Measurements from ENCODE around the gene APOB. TPM values are rescaled to one million over a fixed set of nuclear protein-coding genes. Genes with fewer than 3 reads are reported as not detected.

Gene APOB
- total and polyA plus RNA-seq, 2 of the 13 experiments (the other 11 are each of a cell fraction or from before 2014, with no cell fraction given): 1,569 to 2,515 TPM

DNA sequence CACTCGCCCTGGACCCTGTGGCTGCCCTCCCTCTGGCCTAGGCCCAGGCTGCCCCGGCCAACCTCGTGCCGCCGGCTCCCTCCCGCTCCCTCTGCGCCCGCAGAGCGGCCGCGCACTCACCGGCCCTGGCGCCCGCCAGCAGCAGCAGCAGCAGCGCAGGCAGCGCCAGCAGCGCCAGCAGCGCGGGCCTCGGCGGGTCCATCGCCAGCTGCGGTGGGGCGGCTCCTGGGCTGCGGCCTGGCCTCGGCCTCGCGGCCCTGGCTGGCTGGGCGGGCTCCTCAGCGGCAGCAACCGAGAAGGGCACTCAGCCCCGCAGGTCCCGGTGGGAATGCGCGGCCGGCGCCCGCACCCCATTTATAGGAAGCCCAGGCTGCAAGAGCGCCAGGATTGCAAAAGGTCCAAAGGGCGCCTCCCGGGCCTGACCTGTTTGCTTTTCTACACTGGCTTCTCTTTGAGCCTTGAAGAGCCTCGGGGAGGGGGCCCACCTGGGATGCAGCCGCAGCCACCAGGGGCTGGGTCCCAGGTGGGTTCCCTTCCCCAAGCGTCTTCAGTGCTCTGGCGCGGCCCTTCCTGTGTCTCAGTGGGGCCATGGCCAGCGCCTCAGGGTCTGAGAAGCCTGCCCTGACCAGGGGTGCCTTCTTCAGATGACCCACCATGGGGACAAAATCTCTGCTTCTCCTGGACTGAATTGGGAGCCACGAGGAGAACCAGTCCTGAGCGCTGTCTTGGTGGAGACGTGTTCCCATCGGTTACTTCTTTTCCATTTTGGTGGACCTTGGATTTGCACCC lies at the start of gene APOB (continued):
- TF ChIP-seq CREM (IDR thresholded peaks at IDR 0.05) (peak; percentile 88), CREM (CRISPR knock-in tag; IDR thresholded peaks at IDR 0.05) (no peak), PITX1 (CRISPR knock-in tag; IDR thresholded peaks at IDR 0.05) (peak; percentile 91), NFYC (CRISPR knock-in tag; IDR thresholded peaks at IDR 0.05) (peak; percentile 45), SMYD3 (CRISPR knock-in tag; IDR thresholded peaks at IDR 0.05) (no peak), ZNF124 (CRISPR knock-in tag; IDR thresholded peaks at IDR 0.05) (peak; percentile 98), KMT2A (CRISPR knock-in tag; IDR thresholded peaks at IDR 0.05) (peak; percentile 74), SMAD9 (CRISPR knock-in tag; IDR thresholded peaks at IDR 0.05) (no peak), HIVEP1 (CRISPR knock-in tag; IDR thresholded peaks at IDR 0.05) (peak; percentile 57), ZNF501 (CRISPR knock-in tag; IDR thresholded peaks at IDR 0.05) (peak; percentile 79), MXI1 (IDR thresholded peaks at IDR 0.05; ENCODE audit: borderline replicate concordance, low read depth, low read length) (peak; percentile 86; the same call in 2 of the 3 replicates), KLF11 (CRISPR knock-in tag; IDR thresholded peaks at IDR 0.05) (peak; percentile 61; the same call in 1 of the 2 replicates), ZNF557 (CRISPR knock-in tag; IDR thresholded peaks at IDR 0.05) (peak; percentile 95), ZNF205 (CRISPR knock-in tag; IDR thresholded peaks at IDR 0.05) (peak; percentile 95), GLMP (CRISPR knock-in tag; IDR thresholded peaks at IDR 0.05; ENCODE audit: borderline replicate concordance) (no peak), HDAC1 (CRISPR knock-in tag; IDR thresholded peaks at IDR 0.05) (peak; percentile 95), IKZF1 (IDR thresholded peaks at IDR 0.05) (no peak), BHLHE40 (IDR thresholded peaks at IDR 0.05; ENCODE audit: low read length) (peak; percentile 53; the same call in 1 of the 2 replicates), HNRNPLL (IDR thresholded peaks at IDR 0.05; ENCODE audit: low read depth, low read length, poor library complexity, severe bottlenecking) (peak; percentile 98), PHF5A (CRISPR knock-in tag; IDR thresholded peaks at IDR 0.05; ENCODE audit: low read depth, unreplicated experiment) (peak; percentile 93)
- TF ChIP-seq, protein P1, sequence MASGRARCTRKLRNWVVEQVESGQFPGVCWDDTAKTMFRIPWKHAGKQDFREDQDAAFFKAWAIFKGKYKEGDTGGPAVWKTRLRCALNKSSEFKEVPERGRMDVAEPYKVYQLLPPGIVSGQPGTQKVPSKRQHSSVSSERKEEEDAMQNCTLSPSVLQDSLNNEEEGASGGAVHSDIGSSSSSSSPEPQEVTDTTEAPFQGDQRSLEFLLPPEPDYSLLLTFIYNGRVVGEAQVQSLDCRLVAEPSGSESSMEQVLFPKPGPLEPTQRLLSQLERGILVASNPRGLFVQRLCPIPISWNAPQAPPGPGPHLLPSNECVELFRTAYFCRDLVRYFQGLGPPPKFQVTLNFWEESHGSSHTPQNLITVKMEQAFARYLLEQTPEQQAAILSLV (CRISPR knock-in tag; IDR thresholded peaks at IDR 0.05; ENCODE audit: borderline replicate concordance): no peak; the same call in none of the 2 replicates
- TF ChIP-seq, protein P2, sequence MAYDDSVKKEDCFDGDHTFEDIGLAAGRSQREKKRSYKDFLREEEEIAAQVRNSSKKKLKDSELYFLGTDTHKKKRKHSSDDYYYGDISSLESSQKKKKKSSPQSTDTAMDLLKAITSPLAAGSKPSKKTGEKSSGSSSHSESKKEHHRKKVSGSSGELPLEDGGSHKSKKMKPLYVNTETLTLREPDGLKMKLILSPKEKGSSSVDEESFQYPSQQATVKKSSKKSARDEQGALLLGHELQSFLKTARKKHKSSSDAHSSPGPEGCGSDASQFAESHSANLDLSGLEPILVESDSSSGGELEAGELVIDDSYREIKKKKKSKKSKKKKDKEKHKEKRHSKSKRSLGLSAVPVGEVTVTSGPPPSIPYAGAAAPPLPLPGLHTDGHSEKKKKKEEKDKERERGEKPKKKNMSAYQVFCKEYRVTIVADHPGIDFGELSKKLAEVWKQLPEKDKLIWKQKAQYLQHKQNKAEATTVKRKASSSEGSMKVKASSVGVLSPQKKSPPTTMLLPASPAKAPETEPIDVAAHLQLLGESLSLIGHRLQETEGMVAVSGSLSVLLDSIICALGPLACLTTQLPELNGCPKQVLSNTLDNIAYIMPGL (CRISPR knock-in tag; IDR thresholded peaks at IDR 0.05; ENCODE audit: borderline replicate concordance in 1 of 2, low read depth in 1 of 2): peak; percentile 66 to 74; a peak in 2 of 4 replicates
- TF ChIP-seq, protein P3, sequence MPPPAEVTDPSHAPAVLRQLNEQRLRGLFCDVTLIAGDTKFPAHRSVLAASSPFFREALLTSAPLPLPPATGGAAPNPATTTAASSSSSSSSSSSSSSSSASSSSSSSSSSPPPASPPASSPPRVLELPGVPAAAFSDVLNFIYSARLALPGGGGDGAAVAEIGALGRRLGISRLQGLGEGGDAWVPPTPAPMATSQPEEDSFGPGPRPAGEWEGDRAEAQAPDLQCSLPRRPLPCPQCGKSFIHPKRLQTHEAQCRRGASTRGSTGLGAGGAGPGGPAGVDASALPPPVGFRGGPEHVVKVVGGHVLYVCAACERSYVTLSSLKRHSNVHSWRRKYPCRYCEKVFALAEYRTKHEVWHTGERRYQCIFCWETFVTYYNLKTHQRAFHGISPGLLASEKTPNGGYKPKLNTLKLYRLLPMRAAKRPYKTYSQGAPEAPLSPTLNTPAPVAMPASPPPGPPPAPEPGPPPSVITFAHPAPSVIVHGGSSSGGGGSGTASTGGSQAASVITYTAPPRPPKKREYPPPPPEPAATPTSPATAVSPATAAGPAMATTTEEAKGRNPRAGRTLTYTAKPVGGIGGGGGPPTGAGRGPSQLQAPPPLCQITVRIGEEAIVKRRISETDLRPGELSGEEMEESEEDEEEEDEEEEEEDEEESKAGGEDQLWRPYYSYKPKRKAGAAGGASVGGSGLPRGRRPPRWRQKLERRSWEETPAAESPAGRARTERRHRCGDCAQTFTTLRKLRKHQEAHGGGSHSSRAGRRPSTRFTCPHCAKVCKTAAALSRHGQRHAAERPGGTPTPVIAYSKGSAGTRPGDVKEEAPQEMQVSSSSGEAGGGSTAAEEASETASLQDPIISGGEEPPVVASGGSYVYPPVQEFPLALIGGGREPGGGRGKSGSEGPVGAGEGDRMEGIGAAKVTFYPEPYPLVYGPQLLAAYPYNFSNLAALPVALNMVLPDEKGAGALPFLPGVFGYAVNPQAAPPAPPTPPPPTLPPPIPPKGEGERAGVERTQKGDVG (CRISPR knock-in tag; IDR thresholded peaks at IDR 0.05; ENCODE audit: borderline replicate concordance): peak; percentile 96

Data from HepG2 (cell line).